GM12878 (cell line): ENCODE results near the gene NQO1. TPM values are rescaled to one million over a fixed set of nuclear protein-coding genes. Genes with fewer than 3 reads are reported as not detected.

Source experiments
- ATAC-seq: fragments of 200-7000 bp; cut with Tn5 transposase; 3 replicates; pipeline ENCODE4 v1.9.1; 2020; ENCODE audit warnings: mild to moderate bottlenecking, moderate library complexity
- BruUV-seq: library from RNA; stranded (reverse); fragments of 400-500 nt; replicated peaks from 2 replicates; lab custom pipeline; 2021; lab: Mats Ljungman, UMichigan
- CTCF ChIA-PET: fragments of 300-600 bp; sonication (Branson Sonifier 250); formaldehyde crosslinking; extraction: SDS; loops from one replicate; lab custom pipeline; 2021; ENCODE audit warnings: inconsistent platforms; lab: Yijun Ruan, JAX
- POLR2A ChIA-PET: fragments of 350-600 bp; formaldehyde crosslinking; extraction: SDS; loops from one replicate; lab custom pipeline; 2021; ENCODE audit warnings: inconsistent platforms; lab: Charles Lee
- RAD21 ChIA-PET: fragments of 300-600 bp; sonication (Branson Sonifier 250); formaldehyde crosslinking; loops from one replicate; lab custom pipeline; 2023; ENCODE audit warnings: antibody characterized with exemption; ENCODE audit not compliant: unreplicated experiment; lab: Charles Lee
- SMC1A ChIA-PET: fragments of 300-600 bp; sonication (Branson Sonifier 250); formaldehyde crosslinking; loops from one replicate; lab custom pipeline; 2023; ENCODE audit not compliant: unreplicated experiment, uncharacterized antibody; lab: Charles Lee
- DNase-seq: peaks from one replicate; pipeline ENCODE4 v3.0.0-alpha.2; 2011; ENCODE audit warnings: low read depth, low spot score
- FAIRE-seq: peaks from 3 replicates; lab custom pipeline; 2011; peaks lifted over from hg19 to GRCh38; lab: Jason Lieb, UNC
- H2AFZ ChIP-seq: 2 replicates; pipeline ENCODE4 v1.6.0; 2011; ENCODE audit warnings: low read depth, low read length, control low read depth; ENCODE audit not compliant: control insufficient read depth
- H3K27ac ChIP-seq: 2 replicates; pipeline ENCODE4 v1.5.1; 2011; ENCODE audit warnings: control low read depth; ENCODE audit not compliant: control insufficient read depth, insufficient read depth
- H3K27me3 ChIP-seq, 2 experiments: replicated peaks in 1 of 2; 2 replicates each; pipeline versions ENCODE4 v1.6.0 to v1.6.1; 2011; ENCODE audit warnings: low read length in 1 of 2; ENCODE audit not compliant: control insufficient read depth in 2 of 2, insufficient read depth in 2 of 2
- H3K36me3 ChIP-seq, 2 experiments: 2 replicates each; pipeline ENCODE4 v1.5.1; 2011; ENCODE audit warnings: low read length in 1 of 2; ENCODE audit not compliant: control insufficient read depth in 2 of 2, insufficient read depth in 2 of 2
- H3K4me1 ChIP-seq: 2 replicates; pipeline ENCODE4 v1.6.1; 2011; ENCODE audit warnings: mild to moderate bottlenecking, low read length, moderate library complexity, mixed read lengths; ENCODE audit not compliant: control insufficient read depth, insufficient read depth
- H3K4me2 ChIP-seq: 2 replicates; pipeline ENCODE4 v1.6.0; 2011; ENCODE audit warnings: control low read depth; ENCODE audit not compliant: control insufficient read depth, insufficient read depth
- H3K4me3 ChIP-seq: fragments of 200-600 bp; sonication (generic); 2 replicates; pipeline ENCODE4 v1.5.1; 2016
- H3K79me2 ChIP-seq: 2 replicates; pipeline ENCODE4 v1.6.0; 2011; ENCODE audit warnings: low read length; ENCODE audit not compliant: control insufficient read depth, insufficient read depth
- H3K9ac ChIP-seq: 2 replicates; pipeline ENCODE4 v1.8.0; 2011; ENCODE audit warnings: low read length, control low read depth, mixed read lengths; ENCODE audit not compliant: control insufficient read depth, insufficient read depth
- H3K9me3 ChIP-seq: replicated peaks from 3 replicates; pipeline ENCODE4 v1.5.1; 2011; ENCODE audit warnings: mild to moderate bottlenecking, low read length; ENCODE audit not compliant: control insufficient read depth, insufficient read depth
- H4K20me1 ChIP-seq: 2 replicates; pipeline ENCODE4 v1.6.0; 2011; ENCODE audit not compliant: control insufficient read depth, insufficient read depth
- ASH2L ChIP-seq: fragments of 300-600, 200-600 bp; sonication (generic); IDR thresholded peaks from 2 replicates; pipeline ENCODE4 v1.6.1; 2017; ENCODE audit warnings: low read depth, mild to moderate bottlenecking, borderline replicate concordance
- ATF2 ChIP-seq: IDR thresholded peaks from 2 replicates; pipeline ENCODE4 v1.6.1; 2012; ENCODE audit warnings: low read length, inconsistent platforms
- BHLHE40 ChIP-seq, 2 experiments: fragments of 450-650 bp in 1 of 2; IDR thresholded peaks; 2 replicates each; pipeline ENCODE4 v1.6.1; 2011 to 2017; ENCODE audit warnings: low read depth in 2 of 2, borderline replicate concordance in 1 of 2, improper control_type of control experiment in 1 of 2, low read length in 1 of 2, mild to moderate bottlenecking in 1 of 2
- CBX3 ChIP-seq: fragments of 200-600 bp; sonication (generic); IDR thresholded peaks from 2 replicates; pipeline ENCODE4 v1.6.1; 2016; ENCODE audit warnings: low read depth, borderline replicate concordance
- CREB1 ChIP-seq: IDR thresholded peaks from 2 replicates; pipeline ENCODE4 v1.6.1; 2012; ENCODE audit warnings: low read depth, mild to moderate bottlenecking, inconsistent platforms
- IKZF1 ChIP-seq: fragments of 450-650 bp; conservative IDR thresholded peaks from 2 replicates; pipeline ENCODE4 v1.6.1; 2017; ENCODE audit warnings: antibody characterized with exemption, mild to moderate bottlenecking
- IRF3 ChIP-seq: fragments of 450-650 bp; IDR thresholded peaks from 2 replicates; pipeline ENCODE4 v1.6.1; 2014; ENCODE audit warnings: mild to moderate bottlenecking
- MAX ChIP-seq: IDR thresholded peaks from 2 replicates; pipeline ENCODE4 v1.6.1; 2012; ENCODE audit warnings: low read depth, low read length, improper control_type of control experiment
- NFYB ChIP-seq: IDR thresholded peaks from 2 replicates; pipeline ENCODE4 v1.6.1; 2011; ENCODE audit warnings: low read depth, mild to moderate bottlenecking, low read length, improper control_type of control experiment, moderate library complexity; ENCODE audit not compliant: insufficient read depth
- POLR2AphosphoS5 ChIP-seq: IDR thresholded peaks from 2 replicates; pipeline ENCODE4 v1.6.1; 2011; ENCODE audit warnings: mild to moderate bottlenecking, low read length, inconsistent platforms
- YY1 ChIP-seq: IDR thresholded peaks from 2 replicates; pipeline ENCODE4 v1.6.1; 2011; ENCODE audit warnings: low read depth, mild to moderate bottlenecking, low read length
- ZBTB11 ChIP-seq: fragments of 450-650 bp; formaldehyde crosslinking; IDR thresholded peaks from 2 replicates; pipeline ENCODE4 v1.5.0; 2022; ENCODE audit warnings: mild to moderate bottlenecking, missing genetic modification characterization
- ZBTB33 ChIP-seq: fragments of 450-650 bp; IDR thresholded peaks from 2 replicates; pipeline ENCODE4 v1.6.1; 2017; ENCODE audit warnings: mild to moderate bottlenecking
- ZSCAN29 ChIP-seq: fragments of 450-650 bp; IDR thresholded peaks from 2 replicates; pipeline ENCODE4 v1.6.1; 2017; ENCODE audit warnings: mild to moderate bottlenecking, moderate library complexity
- in situ Hi-C: fragments of 300-500 bp; cut with MboI; formaldehyde crosslinking; loops from 9 replicates; pipeline ENCODE4 v1.14.3; 2018; ENCODE audit warnings: mixed read lengths
- intact Hi-C: fragments of 100-400 bp; cut with micrococcal nuclease; formaldehyde crosslinking; loops from one replicate; pipeline ENCODE4 v1.14.2; 2022; ENCODE audit not compliant: unreplicated experiment
- polyA plus RNA-seq, 11 experiments: library from polyadenylated mRNA; depleted of rRNA in 4 of 11; unstranded in 6 of 11; stranded (reverse) in 5 of 11; fragments of >200 nt; fragmentation: Nextera tagmentation in 4 of 11; fragmentation: Illumina TruSeq in 1 of 11; extraction: Ambion mirVana in 4 of 11; extraction: Trizol in 1 of 11; gene quantifications; 1 replicate in 1 of 11; 2 replicates in 10 of 11; pipeline versions ENCODE4 v1.2.1 to v1.2.3, GENCODE V29; 2011 to 2016; ENCODE audit warnings: inconsistent platforms in 2 of 11, missing spikeins in 2 of 11, low read depth in 1 of 11
- total RNA-seq, 4 experiments: library from RNA; depleted of rRNA in 3 of 4; stranded (reverse); fragments of >200 nt in 3 of 4; fragmentation: Illumina TruSeq in 1 of 4; extraction: Trizol in 1 of 4; gene quantifications; 2 replicates each; pipeline versions ENCODE4 v1.2.1 to v1.2.3, GENCODE V29; 2013 to 2021

The NQO1 gene
- total and polyA plus RNA-seq, 10 of the 15 experiments (the other 5 are each of a cell fraction or from before 2014, with no cell fraction given): 24.6 to 84.9 (median 34.6) TPM

GRCh38 chr16:69726313-69727060 is at the start of gene NQO1 (continued):
- TF ChIP-seq NFYB (peak; percentile 58; the same call in 1 of the 2 replicates), BHLHE40 (IDR thresholded peaks at IDR 0.05; ENCODE audit: borderline replicate concordance in 1 of 2, low read depth in 2 of 2, low read length in 1 of 2) (peak; percentile 37 to 78; a peak in 3 of 4 replicates), IRF3 (0 out of 2 replicates have a peak, but pooled peaks have one; percentile 22), MAX (peak; percentile 80; the same call in 1 of the 2 replicates), IKZF1 (peak; percentile 39; the same call in 1 of the 2 replicates), CREB1 (peak; percentile 5; the same call in 1 of the 2 replicates)
- TF ChIP-seq, all 136 proteins: peak for 38

GRCh38 chr16:69775563-69775962 is 49.2 kb upstream of the NQO1 start:
- peaks cover 17% of the 10 kb centered on the region for H3K79me2 ChIP-seq
- in situ Hi-C loops: no loop called here
- TF ChIP-seq CBX3: no peak
- TF ChIP-seq ZBTB11: no peak
- TF ChIP-seq ASH2L: no peak
- no peak for TF ChIP-seq ATF2
- TF ChIP-seq ZSCAN29: no peak
- TF ChIP-seq POLR2AphosphoS5: no peak
- no peak for TF ChIP-seq ZBTB33
- TF ChIP-seq YY1: no peak

More at GRCh38 chr16:69775563-69775962, 49.2 kb upstream of the NQO1 start:
- H4K20me1 ChIP-seq: no peaks in the 10 kb centered on the region
- intact Hi-C loops: no loop called here
- no peak for FAIRE-seq
- H3K4me3 ChIP-seq: no peak overlapping the region
- BruUV-seq: no TSS peak
- ChIA-PET SMC1A (interaction anchor here (0.7 to 1.1 kb wide), 2 partner anchors 12 to 67 kb away, joined by 3 read pairs; no protein-coding TSS in a partner anchor), POLR2A (no interaction called here), CTCF (no interaction called here), RAD21 (no interaction called here)
- H3K27me3 ChIP-seq: no peaks in the 10 kb centered on the region
- H3K36me3 ChIP-seq: no peaks in the 10 kb centered on the region; a peak in 1 of 4 replicates
- H3K9me3 ChIP-seq: peaks cover 12% of the 10 kb centered on the region; the same call in 2 of the 3 replicates
- H3K4me2 ChIP-seq: no peak overlapping the region
- DNase-seq: no peak
- ATAC-seq: no peak
- H3K9ac ChIP-seq: no peak overlapping the region
- peaks cover 30% of the 10 kb centered on the region for H3K4me1 ChIP-seq
- H3K27ac ChIP-seq: no peak overlapping the region
- H2AFZ ChIP-seq: no peak overlapping the region
